Activated CD4-positive, CD25-positive, alpha-beta regulatory T cell (primary cell): Measurements from ENCODE around the gene PSMB3.

Experiments
- DNase-seq, 4 experiments: peaks; one replicate each; lab custom pipeline; 2025; lab: John Stamatoyannopoulos, UW

Gene PSMB3

DNA sequence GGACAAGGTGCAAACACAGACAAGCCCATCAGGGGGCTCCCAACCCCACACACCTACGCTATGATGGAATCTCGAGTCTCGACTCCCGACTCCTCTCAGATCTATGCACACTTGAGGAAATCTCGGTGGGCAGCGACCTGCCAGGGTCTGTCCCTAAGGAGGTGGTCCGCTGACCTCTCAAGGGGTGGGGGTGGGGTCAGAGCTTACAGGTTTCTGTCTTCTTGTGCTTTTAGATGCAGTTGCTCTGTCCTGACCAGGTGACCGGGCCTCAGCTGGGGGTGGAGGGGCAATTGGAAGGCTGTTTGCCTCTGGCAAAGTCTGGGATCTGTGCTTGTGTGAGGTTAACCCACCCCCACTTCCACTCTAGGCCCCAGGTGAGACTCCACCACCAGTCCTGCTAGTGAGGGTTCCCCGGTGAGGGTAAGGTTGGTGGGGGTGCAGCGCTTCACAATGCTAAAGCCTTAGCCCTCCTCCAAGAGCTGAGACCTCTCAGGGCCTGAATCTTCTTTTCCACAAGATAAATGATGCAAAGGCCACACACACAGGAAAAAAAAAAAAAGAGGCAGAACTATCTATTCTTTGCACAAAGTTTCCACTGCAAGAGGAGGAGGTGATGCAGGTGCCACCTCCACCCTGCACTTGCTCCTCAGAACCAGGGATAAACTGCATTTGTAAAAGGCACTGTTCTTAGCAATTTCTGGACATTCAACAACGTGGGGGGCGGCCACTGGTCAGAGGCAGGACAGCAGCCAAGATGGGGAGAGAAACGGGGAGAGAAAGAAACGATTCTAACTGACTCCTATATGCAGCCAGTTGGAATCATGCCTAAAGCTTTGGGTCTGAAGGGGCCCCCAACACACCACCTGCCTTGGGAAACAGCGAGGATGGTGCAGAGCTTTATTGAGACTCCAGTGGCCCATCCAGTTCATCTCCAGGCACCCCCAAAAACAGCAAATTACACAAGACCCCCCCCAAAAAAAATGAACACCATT is 18.3 kb upstream of the PSMB3 start:
- no peak for DNase-seq

DNA sequence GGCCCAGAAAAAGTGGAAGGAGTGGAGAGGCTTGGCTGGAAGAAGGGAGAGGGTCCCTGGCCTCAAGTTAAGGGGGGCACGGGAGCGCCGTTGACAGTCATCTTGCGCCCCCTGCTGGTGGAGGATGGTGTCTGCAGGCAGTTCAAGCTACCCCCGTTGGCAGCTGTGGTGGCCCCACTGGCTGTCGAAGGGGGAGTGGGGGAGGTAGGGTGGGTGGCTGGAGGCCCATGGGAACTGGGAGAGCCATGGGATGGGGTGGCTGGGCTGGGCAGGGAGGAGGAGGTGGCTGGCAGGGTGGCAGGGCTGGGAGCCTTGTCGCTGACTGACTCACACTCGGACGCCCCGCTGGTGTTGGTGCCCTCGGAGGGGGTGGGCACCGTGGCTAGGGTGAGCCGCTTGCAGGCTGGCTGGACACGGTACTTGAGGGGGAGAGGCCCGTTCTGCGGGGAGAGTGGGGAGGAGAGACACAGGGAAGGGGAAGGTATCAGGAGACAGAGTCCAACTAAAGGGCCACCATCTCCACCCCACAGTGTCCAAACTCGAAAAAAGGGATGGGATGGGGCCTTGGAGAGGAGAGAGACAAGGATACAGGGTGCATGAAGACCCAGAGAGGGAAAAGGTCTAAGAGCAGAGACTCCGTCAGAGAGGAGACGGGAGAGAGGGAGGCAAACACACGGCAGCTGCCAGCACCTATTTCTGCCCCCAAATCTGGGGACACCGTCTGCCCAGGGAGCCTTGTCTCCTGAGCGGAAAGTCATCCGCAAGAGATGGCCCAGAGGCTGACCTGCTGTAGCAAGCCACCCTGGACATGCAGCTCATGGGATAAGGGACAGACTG is 17.2 kb upstream of the PSMB3 start:
- DNase-seq: peak; percentile 55 to 70 (median 62)

DNA sequence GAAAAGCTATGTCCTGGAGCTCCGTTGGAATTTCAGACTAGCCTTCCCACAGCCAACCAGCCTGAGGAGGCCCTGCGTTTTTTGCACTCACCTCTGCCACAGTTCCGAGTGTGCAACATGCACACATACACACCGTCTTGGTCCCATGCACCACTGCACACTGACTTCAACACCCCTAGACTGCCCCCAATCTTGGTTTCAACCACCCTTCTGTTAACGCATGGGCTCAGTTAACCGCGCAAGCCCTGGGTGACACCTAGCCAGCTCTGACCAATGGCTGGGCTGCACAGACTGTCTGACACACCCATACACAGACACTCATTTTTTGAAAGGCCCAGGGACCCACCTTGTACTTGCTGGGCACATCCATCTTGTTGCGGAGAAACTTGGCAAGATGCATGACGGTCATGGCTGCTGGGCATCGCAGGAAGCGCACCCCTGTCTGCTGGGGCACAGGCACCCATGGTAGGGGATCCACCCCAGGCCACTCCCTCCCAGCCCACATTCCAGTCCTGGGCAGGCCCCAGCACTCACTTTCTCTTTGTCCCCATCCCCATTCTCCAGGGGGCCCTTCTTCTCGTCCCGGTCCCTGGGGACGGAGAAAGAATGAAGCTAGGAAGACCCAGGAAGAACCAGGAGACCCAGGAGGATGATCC is 14.4 kb upstream of the PSMB3 start:
- no peak for DNase-seq

DNA sequence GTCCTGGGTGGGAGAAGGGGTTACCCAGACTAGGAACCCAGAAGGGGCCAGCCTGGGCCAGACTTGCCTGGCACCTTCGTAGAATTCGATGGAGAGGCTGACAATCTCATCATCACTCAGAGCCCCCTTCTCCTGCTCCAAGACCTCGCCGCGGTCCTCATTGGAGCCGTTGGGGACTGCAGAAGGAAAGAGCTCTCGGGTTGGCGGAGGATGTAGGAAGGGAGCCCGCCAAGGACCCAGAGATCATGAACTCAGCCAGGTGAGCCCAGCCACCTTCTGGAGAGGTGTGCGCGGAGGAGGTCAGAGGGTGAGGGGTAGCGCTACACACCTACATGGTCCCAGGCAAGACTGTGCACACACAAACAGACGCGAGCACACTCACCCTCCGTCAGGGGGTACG is 13.9 kb upstream of the PSMB3 start:
- DNase-seq: no peak

DNA sequence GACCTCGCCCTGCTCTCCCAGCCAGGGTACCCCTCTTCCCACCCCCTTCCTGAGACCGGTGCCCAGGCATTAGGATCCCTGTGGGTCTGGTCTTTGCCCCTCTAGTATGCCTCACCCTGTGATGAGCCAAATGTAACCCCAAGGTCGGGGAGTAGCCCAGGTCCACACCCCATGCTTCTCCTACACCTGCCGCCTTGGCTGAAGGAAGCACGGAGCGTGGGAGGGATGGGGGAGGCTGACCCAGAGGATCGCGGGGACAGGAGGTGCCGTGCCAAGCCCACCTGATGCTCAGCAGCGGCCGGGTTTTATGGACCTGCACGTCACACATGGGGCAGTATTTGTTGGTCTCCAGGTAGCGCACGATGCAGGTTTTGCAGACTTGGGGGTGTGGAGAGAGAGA is 13.2 kb upstream of the PSMB3 start:
- no peak for DNase-seq

DNA sequence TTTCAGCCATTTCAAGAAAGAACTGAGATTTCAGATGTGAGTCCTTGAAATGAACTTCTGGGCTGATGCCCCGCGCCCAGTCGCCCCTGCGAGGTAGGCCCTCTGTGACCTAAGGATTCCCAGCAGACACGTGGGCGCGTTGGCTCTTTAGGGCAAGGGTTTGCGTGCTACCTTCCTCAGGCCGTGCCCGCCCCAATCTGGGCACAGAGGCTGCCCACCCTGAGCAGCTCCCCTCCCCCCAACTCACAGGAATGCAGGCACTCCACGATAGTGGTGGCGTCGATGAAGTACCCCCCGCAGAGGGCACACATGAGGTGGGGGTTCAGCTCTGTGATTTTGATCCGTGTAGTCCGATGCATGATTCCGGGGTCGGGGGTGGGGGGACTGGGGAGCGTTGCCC is 12.5 kb upstream of the PSMB3 start:
- DNase-seq: no peak

DNA sequence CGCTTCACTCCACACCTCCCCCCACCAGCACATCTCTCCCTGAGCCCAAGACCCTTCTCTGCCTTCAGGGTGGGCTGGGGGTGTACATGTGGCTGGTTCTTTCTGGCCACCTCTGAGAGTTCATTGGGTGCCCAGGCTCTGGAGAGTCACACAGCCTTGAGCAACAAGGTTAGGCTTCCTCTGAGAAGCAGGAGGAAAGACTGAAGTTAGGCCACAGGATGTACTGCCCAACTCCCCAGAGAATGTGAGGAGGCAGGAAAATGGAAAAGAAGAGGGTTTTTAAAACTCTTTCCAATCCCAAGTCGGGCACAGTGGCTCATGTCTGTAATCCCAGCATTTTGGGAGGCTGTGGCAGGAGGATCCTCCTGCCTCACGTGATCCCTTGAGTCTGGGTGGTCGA is 11.7 kb upstream of the PSMB3 start:
- DNase-seq: no peak

DNA sequence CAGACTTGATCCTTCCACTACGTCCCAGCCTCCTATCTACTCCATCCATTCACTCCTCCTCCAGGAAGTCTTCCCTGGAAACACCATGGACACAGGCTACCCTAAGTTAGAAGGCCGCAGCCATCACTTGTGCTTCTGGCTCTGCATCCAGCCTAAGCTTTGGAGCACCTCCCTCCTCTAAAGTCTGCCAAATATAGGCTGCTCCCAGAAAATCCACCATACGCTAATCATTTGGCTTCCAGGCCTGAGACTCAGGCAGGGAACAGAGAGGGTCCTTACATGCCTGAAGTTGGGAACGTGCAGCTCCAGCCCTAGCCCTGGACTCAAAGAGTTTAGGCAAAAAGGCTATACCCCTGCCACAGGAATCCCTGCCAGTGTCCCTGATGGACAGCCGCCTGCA is 11.1 kb upstream of the PSMB3 start:
- no peak for DNase-seq

DNA sequence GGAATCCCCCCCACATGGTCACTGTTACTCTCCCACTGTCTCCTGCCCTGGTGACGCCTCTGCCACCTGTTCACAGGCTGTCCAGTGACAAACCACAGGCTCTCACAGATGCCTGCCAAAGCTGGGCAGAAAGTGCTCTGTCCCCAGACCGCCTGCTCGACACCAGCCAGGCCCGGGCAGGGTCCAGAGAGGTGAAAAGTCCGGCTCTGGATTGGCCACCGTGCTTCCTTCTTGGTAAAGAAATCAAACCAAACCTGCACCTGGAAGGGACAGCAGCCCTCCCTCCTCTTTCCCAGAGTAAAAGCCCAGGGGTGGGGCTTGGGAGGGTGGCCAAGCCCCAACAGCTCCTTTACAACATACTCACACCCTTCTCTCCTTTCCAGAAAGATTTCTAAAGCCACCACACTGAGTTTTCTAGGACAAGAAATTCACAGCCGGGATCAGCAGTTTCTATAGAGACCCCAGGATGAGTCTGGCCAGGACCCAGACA is 10.6 kb upstream of the PSMB3 start:
- DNase-seq: no peak

DNA sequence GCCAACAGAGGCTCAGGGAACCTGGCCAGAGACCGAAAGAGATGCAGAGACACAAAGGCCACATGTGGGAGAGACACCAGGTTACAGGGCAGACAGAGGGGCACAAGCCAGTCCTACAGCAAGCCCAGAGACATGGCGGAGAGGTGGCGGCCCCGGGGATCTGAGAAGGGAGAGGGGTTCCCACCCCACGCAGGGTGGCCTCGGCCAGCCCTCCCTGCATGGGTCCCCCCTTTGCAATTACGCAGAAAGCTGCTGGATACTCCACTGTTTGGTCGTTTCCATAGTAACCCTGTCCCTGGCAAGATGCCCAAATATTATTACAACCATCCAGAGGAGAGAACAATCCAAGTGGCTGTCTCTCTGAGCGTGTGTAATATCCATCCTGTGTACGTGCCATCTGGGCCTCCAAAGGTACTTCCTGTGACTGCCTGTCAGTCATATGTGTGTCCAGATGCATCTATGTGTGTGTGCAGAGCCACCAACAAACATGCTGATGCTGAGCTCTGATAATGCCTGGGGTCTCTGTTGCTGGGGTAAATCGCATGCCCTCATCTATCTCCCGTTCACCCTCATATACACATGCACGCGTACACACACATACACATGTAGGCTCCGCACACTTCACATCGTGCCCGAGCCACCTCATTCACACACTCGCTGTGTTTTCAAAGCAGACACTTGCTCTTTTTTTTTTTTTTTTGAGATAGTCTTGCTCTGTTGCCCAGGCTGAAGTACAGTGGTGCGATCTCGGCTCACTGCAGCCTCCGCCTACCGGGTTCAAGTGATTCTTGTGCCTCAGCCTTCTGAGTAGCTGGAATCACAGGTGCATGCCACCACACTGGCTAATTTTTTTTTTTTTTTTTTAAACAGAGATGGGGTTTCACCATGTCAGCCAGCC is 9.9 kb upstream of the PSMB3 start:
- DNase-seq: no peak

DNA sequence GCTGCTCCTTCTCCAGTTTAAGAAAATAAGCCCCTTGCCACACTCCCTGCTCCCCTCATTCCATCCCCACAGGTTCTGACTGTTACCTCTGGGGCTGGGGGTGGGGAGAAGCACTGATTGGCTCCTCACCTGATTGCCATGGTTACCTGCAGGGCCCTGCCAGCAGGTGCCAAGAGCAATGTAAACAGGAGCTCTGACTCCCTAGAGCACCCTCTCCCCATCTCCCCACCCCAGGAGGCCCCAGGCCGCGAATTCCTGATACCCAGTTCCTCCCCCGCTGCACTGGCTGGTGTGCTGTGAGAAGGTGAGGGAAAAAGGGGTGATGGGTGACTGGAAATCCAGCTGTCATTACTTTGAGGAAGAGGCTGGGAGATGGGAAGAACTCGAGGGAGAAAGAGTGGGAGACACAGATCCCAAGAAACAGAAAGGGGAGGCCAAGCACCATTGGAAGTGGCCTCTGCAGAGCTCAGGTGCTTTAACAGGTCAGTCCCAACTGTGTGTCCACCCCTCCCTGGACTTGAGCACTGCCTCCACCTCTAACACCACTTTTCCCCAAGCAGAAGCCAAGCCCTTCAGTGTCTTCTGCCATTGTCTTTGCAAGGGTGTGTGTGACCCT is 8.9 kb upstream of the PSMB3 start:
- no peak for DNase-seq

DNA sequence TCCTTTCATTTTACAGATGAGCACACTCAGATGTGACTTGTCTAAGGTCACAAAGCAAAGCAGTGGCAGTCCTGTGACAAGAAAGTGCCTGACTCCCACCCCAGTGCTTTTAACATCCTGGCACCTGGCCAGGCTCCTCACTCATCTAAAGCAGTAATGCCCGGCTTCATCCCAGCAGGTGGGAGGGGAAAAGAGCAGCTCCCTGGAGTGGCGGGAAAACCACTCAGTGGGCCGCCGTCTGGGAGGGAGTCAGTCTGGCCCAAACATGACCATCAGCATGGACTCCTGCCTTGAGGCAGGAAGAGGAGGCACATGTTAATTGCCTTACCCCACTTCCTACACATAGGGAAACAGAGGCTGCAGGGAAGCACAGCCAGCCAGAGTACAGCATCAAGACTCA is 7.0 kb upstream of the PSMB3 start:
- no peak for DNase-seq

DNA sequence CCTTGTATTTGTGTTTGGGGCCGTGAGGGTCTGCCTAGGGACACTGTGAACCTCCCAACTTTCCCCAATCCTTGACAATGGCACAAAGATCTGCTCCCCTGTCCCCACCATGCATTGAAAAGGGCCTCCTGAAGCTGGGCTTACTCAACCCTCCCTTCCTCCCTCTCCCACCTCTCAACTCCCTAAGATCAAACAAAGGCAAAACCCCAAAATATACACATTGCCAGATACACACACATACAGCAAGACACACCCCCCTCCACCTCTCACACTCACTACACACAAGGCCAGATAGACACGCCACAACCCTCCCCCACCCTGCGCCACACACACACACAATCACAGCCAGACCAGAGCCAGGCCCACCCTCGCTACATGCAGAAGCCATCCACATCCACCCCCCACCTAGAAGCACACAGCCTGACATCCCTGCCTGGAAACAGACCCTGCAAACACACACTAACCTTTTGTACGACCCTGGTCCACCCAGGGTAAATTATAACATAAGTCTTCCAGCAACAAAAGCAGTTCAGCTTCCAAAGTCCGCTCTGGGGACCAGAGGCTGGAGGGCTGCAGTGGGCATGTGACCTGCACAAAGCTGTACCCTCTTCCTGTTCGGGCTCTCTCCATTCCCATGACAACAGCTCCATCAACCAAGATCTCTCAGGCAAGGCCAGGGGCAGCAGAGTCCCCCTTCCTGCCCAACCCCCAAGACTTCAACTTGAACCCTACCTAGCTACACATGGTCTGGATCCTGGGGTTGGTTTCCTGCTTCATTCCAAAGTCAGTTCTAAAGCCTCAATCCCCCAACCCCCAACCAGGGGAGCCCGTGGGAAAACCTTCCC is 6.3 kb upstream of the PSMB3 start:
- DNase-seq: no peak

DNA sequence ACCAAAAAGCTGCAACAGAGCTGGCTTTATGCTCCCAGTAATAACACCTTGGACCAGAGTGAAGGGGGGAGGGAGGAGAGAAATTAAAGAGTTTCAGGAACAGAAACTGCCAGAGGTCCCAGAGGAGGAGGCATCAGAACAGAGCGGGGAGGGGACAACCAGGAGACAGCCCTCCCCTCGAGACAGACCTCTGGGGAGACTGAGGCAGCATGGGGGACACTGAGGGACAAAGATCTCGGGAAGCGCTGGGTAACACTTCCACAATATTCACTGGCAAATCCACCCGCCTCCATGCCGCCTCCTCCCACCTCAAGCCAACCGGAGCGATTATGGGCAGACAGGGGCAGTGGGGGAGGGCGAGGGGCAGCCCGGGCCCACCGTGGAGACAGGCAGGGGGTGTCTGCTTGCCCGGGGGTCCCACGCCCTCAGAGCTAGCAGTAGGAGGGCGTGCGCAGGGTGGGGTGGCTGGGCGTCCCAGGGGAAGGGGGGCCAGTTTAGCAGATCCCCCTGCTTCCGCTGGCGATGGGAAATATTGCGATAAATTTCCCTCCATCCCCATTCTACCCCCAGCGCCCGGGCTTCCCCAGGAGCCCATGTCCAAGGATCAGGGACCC is 5.6 kb upstream of the PSMB3 start:
- no peak for DNase-seq

DNA sequence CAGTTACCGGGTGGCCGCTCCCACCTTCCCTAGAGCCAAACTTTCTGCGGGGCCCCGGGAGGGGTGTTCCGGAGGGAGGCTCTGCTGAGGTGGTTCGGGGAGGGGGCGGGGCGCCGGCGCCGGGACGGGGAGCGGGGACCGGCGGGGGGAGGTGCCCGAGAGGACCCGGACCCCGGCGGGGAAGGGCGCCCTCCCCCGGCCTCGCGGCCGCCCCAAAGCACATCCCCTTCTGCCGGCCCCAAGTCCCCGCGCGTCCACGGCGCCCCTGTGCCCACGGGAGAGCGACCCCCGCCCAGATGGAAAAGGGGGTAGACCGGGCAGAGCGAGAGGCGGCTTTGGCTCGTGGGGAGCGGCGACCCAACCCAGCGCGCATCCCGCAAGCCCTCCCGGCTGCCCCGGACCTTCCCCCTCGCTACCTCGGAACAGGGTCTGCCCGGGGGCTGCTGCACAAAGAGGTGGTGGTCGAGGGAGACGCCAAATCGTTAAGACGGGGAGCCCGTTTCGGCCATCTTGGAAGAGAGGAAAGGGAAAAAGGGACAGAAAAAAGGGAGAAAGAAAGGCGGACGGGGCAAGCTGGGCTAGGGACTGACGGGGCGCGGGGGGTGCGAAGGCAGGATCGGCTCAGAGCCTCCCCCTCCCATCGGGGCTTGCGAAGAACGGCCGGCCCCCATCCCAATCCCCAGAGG is 4.9 kb upstream of the PSMB3 start:
- no peak for DNase-seq

DNA sequence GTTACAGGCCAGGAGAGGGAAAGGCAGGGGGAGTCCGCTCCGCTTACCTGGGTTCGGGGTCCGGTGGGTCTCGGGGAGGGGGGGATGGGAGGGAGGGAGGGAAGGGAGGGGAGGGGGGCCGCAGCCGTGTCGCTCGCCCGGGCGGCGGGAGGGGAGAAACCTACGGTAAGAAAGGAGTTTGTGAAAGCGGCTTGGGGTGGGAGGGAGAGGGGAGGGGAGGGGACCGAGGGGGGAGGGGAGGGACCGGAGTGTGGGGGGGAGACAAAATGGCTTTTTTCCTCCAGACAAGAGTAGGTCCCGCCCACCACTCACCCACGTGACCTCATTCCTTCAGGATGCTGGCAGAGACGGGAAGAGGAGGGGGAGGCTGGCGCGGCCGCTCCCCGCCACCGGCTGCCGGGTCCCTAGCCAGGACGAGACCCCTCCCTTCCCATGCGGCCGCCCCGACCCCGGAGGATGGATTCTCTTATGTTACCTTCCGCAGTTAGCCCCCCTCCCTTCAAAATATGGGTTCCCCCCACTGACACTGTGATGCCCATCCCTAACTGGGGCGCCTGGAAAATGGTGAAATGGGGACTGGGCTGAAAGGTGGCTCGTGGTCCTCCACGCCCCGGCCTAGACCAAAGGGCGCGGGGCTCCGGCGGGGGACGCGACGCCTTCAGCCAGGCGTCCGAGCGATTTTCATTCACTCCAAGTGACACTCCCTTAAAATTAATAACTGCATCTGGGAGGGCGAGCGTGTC is 4.2 kb upstream of the PSMB3 start, which contains the start of gene PCGF2:
Gene PCGF2, minus strand, starts transcription at position 188 of the 743 bp plus-strand sequence. CDS start 7,934 bp downstream, outside the sequence.
- no peak for DNase-seq

DNA sequence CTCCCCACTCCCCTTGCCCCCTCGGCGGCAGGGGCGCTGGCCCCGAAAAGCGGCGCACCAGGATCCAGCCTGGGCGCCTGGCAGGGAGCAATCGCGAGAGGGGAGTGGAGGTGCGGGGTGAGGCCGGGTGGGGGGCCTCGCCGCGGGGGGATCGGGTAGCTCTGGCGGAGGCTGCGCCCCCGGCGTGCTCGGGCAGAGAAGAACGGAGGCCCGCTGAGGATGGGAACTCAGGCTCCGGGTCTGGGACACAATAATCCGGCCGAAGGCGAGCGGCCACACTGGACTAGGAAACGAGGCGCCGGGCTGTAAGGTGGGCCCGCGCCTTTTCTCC is 3.7 kb upstream of the PSMB3 start:
- no peak for DNase-seq
